Neural progenitor cell (in vitro differentiated cells): ENCODE measurements around the gene CISD3.

Source experiments
- CTCF ChIP-seq: fragments of 200-600 bp; sonication (generic); IDR thresholded peaks from 2 replicates; pipeline ENCODE4 v1.5.1; 2017; ENCODE audit warnings: antibody characterized with exemption, mild to moderate bottlenecking
- EZH2 ChIP-seq: fragments of 200-600 bp; sonication (generic); IDR thresholded peaks from 2 replicates; pipeline ENCODE4 v1.6.1; 2017; ENCODE audit warnings: antibody characterized with exemption, mild to moderate bottlenecking, moderate library complexity
- EZH2phosphoT487 ChIP-seq: fragments of 200-600 bp; sonication (generic); IDR thresholded peaks from 2 replicates; pipeline ENCODE4 v1.6.1; 2017; ENCODE audit warnings: antibody characterized with exemption

GRCh38 chr17:38735161-38735997 lies 5.2 kb downstream of the CISD3 start:
- TF ChIP-seq EZH2 (no peak), CTCF (peak; percentile 98), EZH2phosphoT487 (no peak)
